Effector memory CD4-positive, alpha-beta T cell (primary cell): ENCODE data around the gene ADAMTSL1.
"Not testable (repeated sequence)": the region's sequence is repeated elsewhere in the genome, so short reads cannot be mapped to it uniquely, and the experiment has no call there.

Source experiments
- DNase-seq, 3 donors: peaks; one replicate each; pipeline ENCODE4 v3.0.0-alpha.2; 2020
- H3K27ac ChIP-seq: 2 replicates; pipeline ENCODE4 v1.7.0; 2013; ENCODE audit warnings: mild to moderate bottlenecking, low read length, moderate library complexity; ENCODE audit not compliant: insufficient read depth, poor library complexity, severe bottlenecking
- H3K27me3 ChIP-seq: replicated peaks from 2 replicates; pipeline ENCODE4 v1.7.0; 2013; ENCODE audit warnings: mild to moderate bottlenecking, low read length; ENCODE audit not compliant: insufficient read depth, control insufficient read depth, poor library complexity, severe bottlenecking
- H3K36me3 ChIP-seq: 2 replicates; pipeline ENCODE4 v1.7.0; 2013; ENCODE audit warnings: mild to moderate bottlenecking, low read length, moderate library complexity; ENCODE audit not compliant: control insufficient read depth, insufficient read depth
- H3K4me1 ChIP-seq: 2 replicates; pipeline ENCODE4 v1.7.0; 2013; ENCODE audit warnings: low read length, mild to moderate bottlenecking; ENCODE audit not compliant: control insufficient read depth, insufficient read depth, poor library complexity, severe bottlenecking
- H3K4me3 ChIP-seq: 2 replicates; pipeline ENCODE4 v1.7.0; 2013; ENCODE audit warnings: low read length, low read depth, mild to moderate bottlenecking; ENCODE audit not compliant: insufficient read depth, poor library complexity, severe bottlenecking
- H3K9me3 ChIP-seq: 2 replicates; pipeline ENCODE4 v1.7.0; 2013; ENCODE audit warnings: mild to moderate bottlenecking, low read length, moderate library complexity; ENCODE audit not compliant: control insufficient read depth

ADAMTSL1 gene

DNA sequence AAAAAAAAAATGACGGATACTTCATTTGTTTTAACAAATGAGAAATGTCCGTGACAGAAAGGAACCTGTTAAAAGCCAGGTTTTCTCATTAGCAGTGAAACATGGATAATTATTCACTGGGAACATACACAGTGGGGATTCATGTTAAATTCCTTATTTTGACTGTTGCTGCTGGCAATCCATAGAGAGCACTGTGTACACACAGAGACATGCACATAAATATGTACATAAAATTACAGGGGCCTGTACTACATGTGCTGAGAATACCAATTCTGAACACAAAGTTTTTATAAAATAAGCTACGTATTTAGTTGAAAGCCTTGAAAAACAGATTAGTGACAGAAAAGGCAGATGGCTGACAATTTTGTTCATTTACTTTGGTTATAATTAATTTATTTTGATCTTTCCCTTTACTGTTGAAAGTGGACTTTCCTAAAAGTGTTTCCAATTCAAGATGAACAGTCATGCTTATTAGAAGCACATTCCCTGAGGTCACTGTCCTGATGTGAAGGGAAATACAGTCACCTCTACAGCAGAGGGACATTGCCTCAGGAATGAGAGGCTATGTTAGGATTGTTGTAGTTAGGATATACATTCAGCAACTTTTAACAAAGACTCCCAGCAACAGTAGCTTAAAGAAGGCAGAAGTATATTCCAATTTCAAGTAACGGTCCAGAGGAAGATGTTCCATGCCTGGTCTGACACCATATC lies 392.3 kb downstream of the ADAMTSL1 start:
- no peak overlapping the region for H3K27ac ChIP-seq
- H3K4me1 ChIP-seq: no peaks in the 10 kb centered on the region
- no peak for DNase-seq
- no peaks in the 10 kb centered on the region for H3K27me3 ChIP-seq
- H3K4me3 ChIP-seq: no peak overlapping the region
- H3K36me3 ChIP-seq: no peaks in the 10 kb centered on the region
- no peaks in the 10 kb centered on the region for H3K9me3 ChIP-seq

DNA sequence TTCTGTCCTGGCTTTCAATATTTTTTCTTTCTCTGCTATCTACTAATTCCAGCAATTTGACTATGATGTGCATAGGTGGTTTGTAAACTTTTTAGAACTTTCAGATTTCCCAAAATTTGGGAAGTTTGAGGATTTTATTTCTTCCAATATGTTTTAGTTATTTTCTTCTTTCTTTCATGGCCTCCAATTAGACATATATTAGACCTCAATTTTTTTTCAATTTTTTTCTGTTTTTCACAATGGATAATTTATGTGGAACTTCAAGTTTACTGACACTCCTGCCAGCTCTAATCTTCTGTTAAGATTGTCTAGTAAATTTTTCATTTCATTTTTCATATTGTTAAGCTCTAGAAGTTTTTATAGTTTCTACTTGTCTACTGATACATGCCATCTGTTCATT lies 395.8 kb downstream of the ADAMTSL1 start:
- no peak for DNase-seq
- H3K36me3 ChIP-seq: no peaks in the 10 kb centered on the region
- H3K9me3 ChIP-seq: no peaks in the 10 kb centered on the region
- no peaks in the 10 kb centered on the region for H3K27me3 ChIP-seq
- H3K4me3 ChIP-seq: no peak overlapping the region
- no peaks in the 10 kb centered on the region for H3K4me1 ChIP-seq
- H3K27ac ChIP-seq: no peak overlapping the region

DNA sequence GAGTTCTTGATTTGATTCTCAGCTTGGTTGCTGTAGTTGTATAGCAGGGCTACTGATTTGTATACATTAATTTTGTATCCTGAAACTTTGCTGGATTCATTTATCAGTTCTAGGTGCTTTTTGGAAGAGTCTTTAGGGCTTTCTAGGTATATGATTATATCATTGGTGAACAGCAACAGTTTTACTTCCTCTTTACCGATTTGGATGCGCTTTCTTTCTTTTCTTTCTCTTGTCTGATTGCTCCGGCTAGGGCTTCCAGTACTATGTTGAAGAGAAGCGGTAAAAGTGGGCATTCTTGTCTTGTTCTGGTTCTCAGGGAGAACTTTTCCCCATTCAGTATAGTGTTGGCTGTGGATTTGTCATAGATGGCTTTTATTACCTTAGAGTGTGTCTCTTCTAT lies 400.1 kb downstream of the ADAMTSL1 start:
- Histone ChIP-seq H3K4me3 (no peak overlapping the region), H3K36me3 (no peaks in the 10 kb centered on the region), H3K9me3 (no peaks in the 10 kb centered on the region), H3K4me1 (no peaks in the 10 kb centered on the region), H3K27ac (no peak overlapping the region), H3K27me3 (no peaks in the 10 kb centered on the region)
- DNase-seq: no peak

DNA sequence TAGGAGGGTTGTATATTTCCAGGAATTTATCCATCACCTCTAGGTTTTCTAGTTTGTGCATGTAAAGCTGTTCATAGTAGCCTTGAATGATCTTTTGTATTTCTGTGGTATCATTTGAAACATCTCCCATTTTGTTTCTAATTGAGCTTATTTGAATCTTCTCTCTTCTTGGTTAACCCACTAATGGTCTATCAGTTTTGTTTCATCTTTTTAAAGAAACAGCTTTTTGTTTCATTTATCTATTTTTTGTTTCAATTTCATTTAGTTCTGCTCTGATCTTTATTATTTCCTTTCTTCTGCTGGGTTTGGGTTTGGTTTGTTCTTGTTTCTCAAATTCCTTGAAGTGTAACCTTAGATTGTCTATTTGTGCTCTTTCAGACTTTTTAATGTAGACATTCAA lies 401.0 kb downstream of the ADAMTSL1 start:
- not testable (repeated sequence) for H3K27ac ChIP-seq, DNase-seq, H3K27me3 ChIP-seq, H3K9me3 ChIP-seq, H3K4me1 ChIP-seq, H3K36me3 ChIP-seq, H3K4me3 ChIP-seq

DNA sequence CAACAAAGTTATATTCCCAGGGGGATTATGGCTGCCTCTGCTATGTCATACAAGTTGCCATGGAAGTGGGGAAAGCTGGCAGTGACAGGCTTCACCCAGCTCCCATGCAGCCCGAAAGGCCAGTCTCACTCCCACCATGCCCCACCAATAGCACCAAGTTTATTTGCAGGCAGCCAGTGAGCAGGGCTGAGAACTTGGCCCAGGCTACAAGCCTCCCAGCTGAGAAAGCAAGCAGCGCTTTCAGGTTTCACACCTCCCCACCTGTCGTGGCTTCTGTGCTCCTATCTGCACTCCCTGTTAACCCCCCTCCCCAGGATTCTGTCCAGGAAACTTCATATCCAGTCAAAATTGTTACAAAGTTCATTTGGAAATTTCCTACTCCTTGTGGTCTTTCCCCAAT lies 404.0 kb downstream of the ADAMTSL1 start:
- Histone ChIP-seq H3K36me3 (no peaks in the 10 kb centered on the region), H3K9me3 (no peaks in the 10 kb centered on the region), H3K4me3 (no peak overlapping the region), H3K27me3 (no peaks in the 10 kb centered on the region), H3K27ac (no peak overlapping the region), H3K4me1 (no peaks in the 10 kb centered on the region)
- no peak for DNase-seq

DNA sequence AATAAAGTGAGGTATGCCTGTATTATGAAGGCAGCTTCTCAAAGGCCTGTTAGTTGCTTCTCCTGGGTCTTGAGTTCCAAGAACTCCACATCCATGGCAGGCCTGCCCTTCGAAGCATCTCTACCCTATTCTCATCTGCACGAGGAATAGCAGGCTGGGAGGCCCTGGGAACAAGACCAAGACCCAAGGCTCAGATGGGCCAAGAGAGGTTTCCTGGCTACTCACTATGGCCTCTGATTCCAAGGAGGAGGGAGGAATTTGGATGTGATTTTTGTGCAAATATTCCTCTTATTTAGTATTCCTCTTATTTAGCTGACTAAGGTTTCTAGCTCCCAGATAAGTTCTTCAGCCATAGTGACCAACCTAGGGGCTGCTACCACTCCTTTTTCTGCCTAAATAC lies 407.8 kb downstream of the ADAMTSL1 start:
- no peaks in the 10 kb centered on the region for H3K27me3 ChIP-seq
- H3K4me1 ChIP-seq: no peaks in the 10 kb centered on the region
- no peaks in the 10 kb centered on the region for H3K9me3 ChIP-seq
- no peak for DNase-seq
- no peak overlapping the region for H3K4me3 ChIP-seq
- H3K36me3 ChIP-seq: no peaks in the 10 kb centered on the region
- H3K27ac ChIP-seq: no peak overlapping the region

DNA sequence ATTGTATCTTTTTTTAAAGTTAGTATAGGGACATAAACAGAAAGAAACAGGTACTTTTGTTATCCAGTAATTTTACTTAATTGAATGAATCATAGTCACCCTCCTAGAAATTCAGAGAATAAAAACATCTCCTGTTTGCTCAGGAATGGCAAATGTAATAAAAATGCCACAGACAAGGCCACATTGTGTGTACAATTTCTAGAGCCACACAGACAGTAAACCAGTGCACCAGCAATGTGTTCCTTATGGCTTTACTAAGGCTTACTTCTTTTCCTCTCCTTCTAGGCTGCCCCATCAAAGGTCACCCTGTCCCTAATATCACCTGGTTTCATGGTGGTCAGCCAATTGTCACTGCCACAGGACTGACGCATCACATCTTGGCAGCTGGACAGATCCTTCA lies 413.6 kb downstream of the ADAMTSL1 start:
- H3K27ac ChIP-seq: no peak overlapping the region
- H3K4me1 ChIP-seq: no peaks in the 10 kb centered on the region
- H3K9me3 ChIP-seq: no peaks in the 10 kb centered on the region
- no peaks in the 10 kb centered on the region for H3K27me3 ChIP-seq
- no peak for DNase-seq
- H3K36me3 ChIP-seq: no peaks in the 10 kb centered on the region
- H3K4me3 ChIP-seq: no peak overlapping the region

DNA sequence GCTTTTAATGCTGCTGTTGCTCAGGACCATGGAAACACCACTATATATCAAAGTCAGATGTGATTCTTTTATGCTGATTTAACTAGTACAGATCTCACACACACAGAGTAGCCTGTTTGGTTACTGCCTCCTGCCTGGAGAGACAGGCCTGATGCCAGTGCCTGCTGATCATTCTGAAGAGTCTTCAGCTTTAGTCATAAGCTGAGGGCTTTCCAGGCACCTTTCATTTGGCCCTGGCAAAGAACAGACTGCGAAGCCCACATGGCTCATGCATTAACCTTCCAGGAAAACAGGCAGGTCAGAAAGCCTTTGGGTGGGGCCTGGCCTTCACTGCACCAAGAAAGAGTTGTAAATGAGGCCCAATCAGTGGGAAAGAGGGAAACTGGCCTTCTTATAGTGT lies 414.3 kb downstream of the ADAMTSL1 start:
- DNase-seq: no peak
- no peaks in the 10 kb centered on the region for H3K4me1 ChIP-seq
- H3K27me3 ChIP-seq: no peaks in the 10 kb centered on the region
- H3K36me3 ChIP-seq: no peaks in the 10 kb centered on the region
- no peak overlapping the region for H3K4me3 ChIP-seq
- H3K27ac ChIP-seq: no peak overlapping the region
- H3K9me3 ChIP-seq: no peaks in the 10 kb centered on the region

DNA sequence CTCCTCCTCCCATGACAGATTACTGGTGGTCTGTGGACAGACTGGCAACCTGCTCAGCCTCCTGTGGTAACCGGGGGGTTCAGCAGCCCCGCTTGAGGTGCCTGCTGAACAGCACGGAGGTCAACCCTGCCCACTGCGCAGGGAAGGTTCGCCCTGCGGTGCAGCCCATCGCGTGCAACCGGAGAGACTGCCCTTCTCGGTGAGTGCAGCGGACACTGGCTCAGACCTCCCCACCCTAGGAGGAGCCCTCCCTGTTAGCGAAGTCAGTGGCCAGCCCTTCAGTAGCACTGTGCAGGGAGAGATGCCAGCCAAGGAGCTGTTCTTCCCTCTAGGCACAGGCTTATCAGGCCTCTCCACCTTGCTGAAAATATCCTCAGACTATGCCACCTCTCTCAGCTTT lies 415.6 kb downstream of the ADAMTSL1 start:
- Histone ChIP-seq H3K27me3 (no peaks in the 10 kb centered on the region), H3K9me3 (no peaks in the 10 kb centered on the region), H3K4me1 (no peaks in the 10 kb centered on the region), H3K4me3 (no peak overlapping the region), H3K27ac (no peak overlapping the region), H3K36me3 (no peaks in the 10 kb centered on the region)
- DNase-seq: no peak

DNA sequence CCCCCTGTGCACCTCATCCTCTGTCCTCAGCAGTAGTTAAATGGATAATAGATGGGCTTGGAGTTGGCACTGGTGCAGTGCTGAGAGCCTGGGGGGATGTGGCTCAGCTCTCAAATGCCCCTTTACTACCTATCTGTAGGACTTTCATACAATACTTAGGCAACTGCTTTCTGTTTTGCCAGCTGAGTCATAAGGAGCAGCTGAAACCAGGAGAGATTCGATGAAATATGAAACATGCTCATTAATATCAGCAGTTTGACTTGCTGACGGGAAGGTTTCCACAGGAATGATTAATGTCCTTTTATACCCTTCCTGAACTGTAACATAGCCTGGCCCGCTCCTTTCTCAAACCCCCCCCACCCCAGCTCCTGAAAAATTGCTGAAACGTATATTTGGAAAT lies 416.4 kb downstream of the ADAMTSL1 start:
- Histone ChIP-seq H3K27ac (no peak overlapping the region), H3K27me3 (no peaks in the 10 kb centered on the region), H3K36me3 (no peaks in the 10 kb centered on the region), H3K4me1 (no peaks in the 10 kb centered on the region), H3K4me3 (no peak overlapping the region), H3K9me3 (no peaks in the 10 kb centered on the region)
- no peak for DNase-seq
